Measurements from ENCODE around the gene NUBP1. TPM values are rescaled to one million over a fixed set of nuclear protein-coding genes. Genes with fewer than 3 reads are reported as not detected.

NUBP1 gene
- total RNA-seq, 2 experiments from 2014 or later, result 22.8 to 23.1 TPM

- Mint-ChIP-seq H3K27ac (no peak overlapping the region), H3K4me1 (ENCODE audit: low read depth) (peaks cover 49% of the 10 kb centered on the region), H3K36me3 (ENCODE audit: low read depth) (peaks cover 5% of the 10 kb centered on the region), H3K9me3 (no peaks in the 10 kb centered on the region), H3K27me3 (no peaks in the 10 kb centered on the region), H3K4me3 (no peak overlapping the region)
- TF ChIP-seq, protein P1, sequence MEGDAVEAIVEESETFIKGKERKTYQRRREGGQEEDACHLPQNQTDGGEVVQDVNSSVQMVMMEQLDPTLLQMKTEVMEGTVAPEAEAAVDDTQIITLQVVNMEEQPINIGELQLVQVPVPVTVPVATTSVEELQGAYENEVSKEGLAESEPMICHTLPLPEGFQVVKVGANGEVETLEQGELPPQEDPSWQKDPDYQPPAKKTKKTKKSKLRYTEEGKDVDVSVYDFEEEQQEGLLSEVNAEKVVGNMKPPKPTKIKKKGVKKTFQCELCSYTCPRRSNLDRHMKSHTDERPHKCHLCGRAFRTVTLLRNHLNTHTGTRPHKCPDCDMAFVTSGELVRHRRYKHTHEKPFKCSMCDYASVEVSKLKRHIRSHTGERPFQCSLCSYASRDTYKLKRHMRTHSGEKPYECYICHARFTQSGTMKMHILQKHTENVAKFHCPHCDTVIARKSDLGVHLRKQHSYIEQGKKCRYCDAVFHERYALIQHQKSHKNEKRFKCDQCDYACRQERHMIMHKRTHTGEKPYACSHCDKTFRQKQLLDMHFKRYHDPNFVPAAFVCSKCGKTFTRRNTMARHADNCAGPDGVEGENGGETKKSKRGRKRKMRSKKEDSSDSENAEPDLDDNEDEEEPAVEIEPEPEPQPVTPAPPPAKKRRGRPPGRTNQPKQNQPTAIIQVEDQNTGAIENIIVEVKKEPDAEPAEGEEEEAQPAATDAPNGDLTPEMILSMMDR (IDR thresholded peaks at IDR 0.05), result no peak
- DNase-seq, result no peak
- ChIA-PET POLR2A (no interaction called here), CTCF (no interaction called here)
- intact Hi-C loops (cut with micrococcal nuclease), result loop anchor here (5.0 kb wide), 1 partner anchor 175 kb away; no protein-coding TSS in a partner anchor
- ATAC-seq, result no peak
Measured at GRCh38 chr16:10741844-10742243, 1.8 kb upstream of the NUBP1 start.

- no peak for DNase-seq
- H3K27ac Mint-ChIP-seq, result peak overlapping the region; percentile 98
- intact Hi-C loops (cut with micrococcal nuclease), result loop anchor here (5.0 kb wide), 1 partner anchor 174 kb away; no protein-coding TSS in a partner anchor
- ATAC-seq, result no peak
- CTCF ChIA-PET, result no interaction called here
- H3K4me3 Mint-ChIP-seq, result peak overlapping the region; percentile 76
- POLR2A ChIA-PET, result interaction anchor here (0.9 kb wide), 1 partner anchor 346 kb away, joined by 3 read pairs; no protein-coding TSS in a partner anchor
- H3K4me1 Mint-ChIP-seq (ENCODE audit: low read depth), result peaks cover 37% of the 10 kb centered on the region
- TF ChIP-seq, protein P1 (IDR thresholded peaks at IDR 0.05), result no peak
- no peaks in the 10 kb centered on the region for H3K9me3 Mint-ChIP-seq
- no peaks in the 10 kb centered on the region for H3K27me3 Mint-ChIP-seq
- H3K36me3 Mint-ChIP-seq (ENCODE audit: low read depth), result peaks cover 8% of the 10 kb centered on the region
Measured at GRCh38 chr16:10743227-10743609, 424 bp upstream of the NUBP1 start.

- peak overlapping the region; percentile 98 for H3K27ac Mint-ChIP-seq
- no peaks in the 10 kb centered on the region for H3K9me3 Mint-ChIP-seq
- intact Hi-C loops (cut with micrococcal nuclease), result loop anchor here (5.0 kb wide), 1 partner anchor 173 kb away; no protein-coding TSS in a partner anchor
- peak overlapping the region; percentile 76 for H3K4me3 Mint-ChIP-seq
- POLR2A ChIA-PET, result interaction anchor here (0.5 to 0.9 kb wide), 4 partner anchors 131 to 348 kb away, joined by 3 to 4 read pairs (median 3); partner anchors contain the start of gene CIITA
- ATAC-seq (no peak), DNase-seq (no peak)
- CTCF ChIA-PET, result interaction anchor here (0.7 to 1.5 kb wide), 8 partner anchors 9 to 235 kb away, joined by 3 to 8 read pairs (median 4); no protein-coding TSS in a partner anchor
- TF ChIP-seq, protein P1 (IDR thresholded peaks at IDR 0.05), result no peak
- H3K36me3 Mint-ChIP-seq (ENCODE audit: low read depth), result peaks cover 18% of the 10 kb centered on the region
- H3K4me1 Mint-ChIP-seq (ENCODE audit: low read depth), result peaks cover 36% of the 10 kb centered on the region
- no peaks in the 10 kb centered on the region for H3K27me3 Mint-ChIP-seq
Measured at GRCh38 chr16:10744370-10745030, 858 bp downstream of the NUBP1 start.

DNA sequence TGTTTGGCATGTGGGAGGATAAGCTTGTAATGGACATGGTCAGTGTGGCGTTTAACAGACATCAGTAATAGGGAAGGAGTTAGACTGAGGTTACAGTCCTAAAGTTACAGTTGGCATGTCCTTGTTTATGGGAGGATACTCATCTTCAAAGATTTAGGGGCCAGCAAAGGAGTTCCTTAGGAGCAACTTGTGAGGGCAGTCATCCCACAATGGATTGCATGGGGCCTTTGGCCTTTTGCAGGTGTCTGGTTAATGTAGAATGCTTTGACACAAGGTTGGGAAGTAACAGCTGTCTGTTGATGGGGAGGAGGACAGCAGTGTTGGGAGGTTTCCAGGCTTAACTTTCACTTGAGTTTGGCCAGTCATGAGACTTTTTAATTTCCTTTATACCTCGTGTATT lies 2.2 kb downstream of the NUBP1 start:
- peaks cover 32% of the 10 kb centered on the region for H3K4me1 Mint-ChIP-seq (ENCODE audit: low read depth)
- CTCF ChIA-PET, result interaction anchor here (1.5 kb wide), 1 partner anchor 231 kb away, joined by 4 read pairs; no protein-coding TSS in a partner anchor

More for the DNA sequence above, 2.2 kb downstream of the NUBP1 start:
- H3K4me3 Mint-ChIP-seq, result no peak overlapping the region
- intact Hi-C loops (cut with micrococcal nuclease), result no loop called here
- no peaks in the 10 kb centered on the region for H3K9me3 Mint-ChIP-seq
- H3K27ac Mint-ChIP-seq, result no peak overlapping the region
- POLR2A ChIA-PET, result no interaction called here
- no peaks in the 10 kb centered on the region for H3K27me3 Mint-ChIP-seq
- DNase-seq (no peak), ATAC-seq (no peak)
- H3K36me3 Mint-ChIP-seq (ENCODE audit: low read depth), result peaks cover 21% of the 10 kb centered on the region
- TF ChIP-seq, protein P1 (IDR thresholded peaks at IDR 0.05), result no peak
